WI38 (cell line): ENCODE data around the gene GRIN3B.
A peak's percentile ranks its signal among the peaks of the same experiment; 100 is the strongest.

Source experiments
- H3K4me3 ChIP-seq: 2 replicates; pipeline ENCODE4 v1.5.1; 2011; ENCODE audit warnings: low read depth, mild to moderate bottlenecking, control low read depth, low read length
- CTCF ChIP-seq: IDR thresholded peaks from 2 replicates; pipeline ENCODE4 v1.5.1; 2012; ENCODE audit warnings: low read depth, mild to moderate bottlenecking, control low read depth, low read length

Gene GRIN3B

DNA sequence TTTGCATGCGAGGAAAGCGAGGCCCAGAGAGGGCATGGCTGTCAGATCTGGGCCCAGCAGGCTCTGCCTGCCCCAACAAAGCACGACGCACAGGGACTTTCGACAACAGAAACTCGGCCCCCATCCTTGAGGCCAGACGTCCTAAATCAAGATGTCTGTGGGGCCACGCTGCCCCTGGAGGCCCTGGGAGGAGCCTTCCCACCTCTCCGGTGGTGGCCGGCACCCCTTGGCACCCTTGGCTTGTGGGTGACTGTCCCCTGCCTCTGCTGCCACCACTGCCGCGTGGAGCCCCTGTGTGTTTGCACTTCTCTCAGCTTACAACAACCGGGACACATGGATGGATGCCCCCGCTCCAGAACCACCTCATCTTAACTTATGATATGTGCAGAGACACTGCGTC is 11.7 kb upstream of the GRIN3B start:
- no peak for TF ChIP-seq CTCF
- H3K4me3 ChIP-seq: no peak overlapping the region

GRCh38 chr19:989381-990081 is 10.7 kb upstream of the GRIN3B start:
- no peak overlapping the region for H3K4me3 ChIP-seq
- TF ChIP-seq CTCF: 0 out of 2 replicates have a peak, but pooled peaks have one; percentile 8

DNA sequence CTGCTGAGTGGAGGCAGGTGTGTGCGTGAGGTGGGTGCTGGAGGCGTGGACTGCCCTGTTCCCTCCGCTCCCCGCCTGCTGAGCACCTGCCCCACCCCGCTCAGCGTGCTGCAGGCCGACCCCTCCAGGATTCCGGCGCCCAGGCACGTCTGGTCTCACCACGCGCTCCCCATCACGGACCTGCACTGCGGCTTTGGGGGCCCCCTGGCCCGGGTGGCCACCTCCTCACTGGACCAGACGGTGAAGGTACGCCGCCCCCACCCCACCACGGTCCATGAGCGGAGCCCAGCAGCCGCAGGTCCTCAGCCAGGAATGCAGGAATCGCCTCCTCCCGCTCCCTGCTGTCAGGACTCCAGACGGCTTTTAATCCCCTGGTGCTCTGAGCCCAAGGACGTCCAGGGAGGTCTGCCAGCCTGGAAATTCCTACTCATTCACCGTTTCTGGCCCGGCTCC is 10.1 kb upstream of the GRIN3B start:
- no peak for TF ChIP-seq CTCF
- H3K4me3 ChIP-seq: no peak overlapping the region

DNA sequence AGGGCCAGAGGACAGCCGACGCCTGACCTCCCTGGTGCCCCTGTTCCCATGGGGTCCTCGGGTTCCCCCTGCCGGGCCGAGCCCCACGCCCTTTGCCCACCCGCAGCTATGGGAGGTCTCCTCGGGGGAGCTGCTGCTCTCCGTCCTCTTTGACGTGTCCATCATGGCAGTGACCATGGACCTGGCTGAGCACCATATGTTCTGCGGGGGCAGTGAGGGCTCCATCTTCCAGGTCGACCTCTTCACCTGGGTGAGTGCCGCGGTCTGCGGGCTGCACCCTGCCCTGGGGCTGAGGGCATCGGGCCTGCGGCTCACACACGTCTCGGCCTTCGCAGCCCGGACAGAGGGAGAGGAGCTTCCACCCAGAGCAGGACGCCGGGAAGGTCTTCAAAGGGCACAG is 9.5 kb upstream of the GRIN3B start:
- no peak for TF ChIP-seq CTCF

DNA sequence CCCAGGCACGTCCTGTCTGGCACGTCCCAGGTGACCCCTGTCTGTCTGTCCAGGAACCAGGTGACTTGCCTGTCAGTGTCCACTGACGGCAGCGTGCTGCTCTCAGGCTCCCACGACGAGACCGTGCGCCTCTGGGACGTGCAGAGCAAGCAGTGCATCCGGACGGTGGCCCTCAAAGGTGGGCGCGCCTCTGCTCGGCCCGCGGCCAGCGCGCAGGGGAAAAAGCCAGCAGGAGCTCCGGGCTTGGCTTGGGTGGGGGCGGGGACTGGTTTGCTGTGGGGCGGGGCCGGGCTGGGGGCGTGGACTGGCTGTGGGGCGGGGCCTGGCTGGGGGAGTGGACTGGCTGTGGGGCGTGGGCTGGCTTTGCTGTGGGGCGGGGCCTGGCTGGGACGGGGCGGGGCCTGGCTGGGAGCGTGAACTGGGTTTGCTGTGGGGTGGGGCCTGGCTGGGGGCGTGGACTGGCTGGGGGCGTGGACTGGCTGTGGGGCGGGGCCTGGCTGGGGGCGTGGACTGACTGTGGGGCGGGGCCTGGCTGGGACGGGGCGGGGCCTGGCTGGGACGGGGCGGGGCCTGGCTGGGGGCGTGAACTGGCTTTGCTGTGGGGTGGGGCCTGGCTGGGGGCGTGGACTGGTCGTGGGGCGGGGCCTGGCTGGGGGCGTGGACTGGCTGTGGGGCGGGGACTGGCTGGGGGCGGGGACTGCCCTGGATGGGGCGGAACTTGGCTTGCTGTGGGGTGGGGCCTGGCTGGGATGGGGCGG is 8.9 kb upstream of the GRIN3B start:
- no peak for TF ChIP-seq CTCF
- H3K4me3 ChIP-seq: no peak overlapping the region

More for the DNA sequence above, 9.5 kb upstream of the GRIN3B start:
- H3K4me3 ChIP-seq: no peak overlapping the region

DNA sequence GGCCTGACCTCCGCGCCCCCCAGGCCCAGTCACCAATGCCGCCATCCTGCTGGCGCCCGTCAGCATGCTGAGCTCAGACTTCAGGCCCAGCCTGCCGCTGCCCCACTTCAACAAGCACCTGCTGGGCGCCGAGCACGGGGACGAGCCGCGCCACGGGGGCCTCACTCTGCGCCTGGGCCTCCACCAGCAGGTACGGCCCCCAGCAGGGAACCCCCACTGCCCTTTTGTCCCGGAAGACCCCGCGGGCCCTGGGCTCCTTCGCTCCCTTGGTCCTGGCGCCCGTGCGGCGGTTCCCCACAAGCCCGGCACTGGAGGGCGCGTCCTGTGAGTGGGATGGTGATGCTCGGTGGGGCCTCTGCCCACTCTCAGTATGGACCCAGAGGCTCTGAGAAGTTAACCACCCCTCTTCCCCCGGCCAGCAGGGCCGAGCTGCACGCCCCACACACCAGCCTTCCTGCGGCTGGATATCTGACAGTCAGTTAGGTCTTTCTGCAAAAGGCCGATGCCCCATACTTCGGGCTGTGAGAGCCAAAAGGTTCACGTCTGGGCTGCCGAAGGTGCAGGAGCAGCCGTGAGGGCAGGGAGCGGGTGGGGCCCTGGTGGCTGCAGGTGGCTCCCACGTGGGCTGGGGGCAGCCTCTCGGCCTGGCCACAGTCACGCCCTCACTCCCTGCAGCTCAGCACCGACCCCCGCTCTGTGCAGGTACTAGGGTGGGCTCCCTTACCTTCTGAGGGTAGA is 8.1 kb upstream of the GRIN3B start:
- TF ChIP-seq CTCF: no peak

More for the DNA sequence above, 8.1 kb upstream of the GRIN3B start:
- no peak overlapping the region for H3K4me3 ChIP-seq
